Measurements from ENCODE around the gene DIP2C.

DIP2C gene

DNA sequence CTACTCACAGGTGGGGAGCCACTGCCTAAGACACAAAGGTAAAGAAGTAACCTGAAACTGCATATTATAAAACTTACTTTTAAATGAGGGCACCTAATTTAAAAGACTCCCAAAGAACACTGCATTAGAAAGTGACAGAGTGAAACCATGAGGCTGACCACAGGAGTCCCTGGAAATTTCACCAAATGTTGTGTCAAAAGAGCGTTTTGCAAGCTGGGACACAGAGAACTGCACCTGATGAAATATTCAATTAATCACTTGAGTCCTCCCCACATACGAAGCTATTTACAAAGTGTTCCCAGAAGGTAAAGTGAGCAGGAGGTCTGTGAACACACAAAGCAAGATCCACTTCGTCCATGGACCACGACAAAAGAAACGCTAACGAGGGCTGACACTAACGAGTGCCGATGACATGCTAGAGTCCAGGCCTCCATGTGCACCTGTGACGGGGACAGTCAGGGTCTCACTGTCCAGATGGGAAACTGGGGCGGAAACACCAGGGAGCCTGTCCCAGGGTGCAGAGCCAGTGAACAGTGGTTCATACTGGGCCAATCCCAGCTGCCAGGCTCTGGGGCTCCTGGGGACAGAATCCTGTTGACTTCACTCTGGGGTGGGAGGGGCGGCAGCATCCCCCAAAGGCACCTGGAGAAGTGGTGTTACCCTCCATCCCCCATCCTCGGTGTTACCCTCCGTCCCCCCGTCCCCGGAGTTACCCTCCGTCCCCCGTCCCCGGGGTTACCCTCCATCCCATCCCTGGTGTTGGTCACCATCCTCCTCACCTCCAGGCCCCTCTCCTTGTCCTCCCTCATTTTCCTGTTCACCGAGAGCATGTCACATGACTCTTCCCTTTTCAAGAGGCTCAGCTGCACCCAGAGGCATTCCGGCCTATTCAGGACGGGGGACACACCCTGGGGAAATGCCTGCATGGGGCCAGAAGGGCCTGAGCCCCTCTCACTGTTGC is 63.4 kb downstream of the DIP2C start:
- DNase-seq (ENCODE audit: low spot score): no peak

- DNase-seq (ENCODE audit: low spot score): no peak
Observed at GRCh38 chr10:625333-625696, 64.2 kb downstream of the DIP2C start.

GRCh38 chr10:624605-625332 is 64.7 kb downstream of the DIP2C start:
- DNase-seq (ENCODE audit: low spot score): no peak

GRCh38 chr10:624312-624604 is 65.2 kb downstream of the DIP2C start:
- no peak for DNase-seq (ENCODE audit: low spot score)

GRCh38 chr10:623477-624311 is 65.8 kb downstream of the DIP2C start:
- DNase-seq (ENCODE audit: low spot score): no peak

DNA sequence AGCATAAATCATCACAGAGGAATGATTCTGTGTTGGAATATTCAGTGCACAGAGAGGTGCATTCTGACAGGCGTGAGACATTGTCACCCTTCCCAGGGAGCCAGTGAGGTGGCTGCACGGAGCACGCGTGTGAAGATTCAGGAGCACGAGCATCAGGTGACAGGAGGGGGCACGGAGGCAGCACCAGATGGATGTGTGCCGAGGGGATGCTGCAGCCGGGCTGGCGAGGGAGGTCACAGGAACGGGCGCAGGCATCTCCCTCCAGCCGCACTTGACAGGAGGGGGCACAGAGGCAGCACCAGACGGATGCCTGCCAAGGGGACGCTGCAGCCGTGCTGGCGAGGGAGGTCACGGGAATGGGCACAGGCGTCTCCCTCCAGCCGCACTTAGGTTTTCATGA is 66.5 kb downstream of the DIP2C start:
- no peak for DNase-seq (ENCODE audit: low spot score)

GRCh38 chr10:621981-622740 is 67.3 kb downstream of the DIP2C start:
- no peak for DNase-seq (ENCODE audit: low spot score)

DNA sequence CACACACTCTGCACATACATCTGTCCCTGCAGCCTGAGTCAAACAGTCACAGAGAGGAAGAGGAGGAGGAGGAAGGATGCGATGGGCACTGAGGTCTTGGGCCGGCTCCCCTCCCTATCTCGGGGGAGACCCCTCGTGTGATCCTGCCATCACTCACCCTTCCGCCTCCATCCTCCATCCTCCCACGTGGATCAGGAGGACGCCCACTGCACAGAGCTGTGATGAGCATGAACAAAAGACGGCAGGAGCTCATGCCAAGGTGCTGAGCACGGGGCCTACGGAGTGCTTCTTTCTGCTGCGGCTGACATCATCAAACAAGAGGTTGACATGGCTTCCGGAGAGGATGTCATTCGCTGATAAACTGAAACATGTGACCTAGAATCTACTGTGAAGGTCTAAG is 68.0 kb downstream of the DIP2C start:
- DNase-seq (ENCODE audit: low spot score): no peak

- no peak for DNase-seq (ENCODE audit: low spot score)
Observed at GRCh38 chr10:620971-621370, 68.5 kb downstream of the DIP2C start.

DNA sequence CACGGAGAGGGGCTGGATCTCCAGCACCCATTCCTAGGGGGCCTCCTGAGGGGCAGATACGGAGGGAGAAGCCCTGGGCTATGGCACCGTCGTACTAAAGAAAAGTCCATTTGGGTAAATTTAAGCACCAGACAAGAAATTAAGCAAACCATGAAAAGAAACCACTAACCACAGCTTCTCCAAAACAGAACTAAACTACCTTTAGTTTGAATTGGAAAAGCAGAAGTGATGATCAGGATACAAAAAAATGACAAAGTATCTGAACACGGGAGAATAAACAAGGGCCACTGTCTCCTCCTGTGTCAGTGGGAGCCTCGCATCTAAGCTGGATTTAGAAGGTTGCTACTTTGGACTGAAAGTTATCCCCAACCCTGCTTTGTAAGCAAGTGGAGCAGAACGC is 69.1 kb downstream of the DIP2C start:
- no peak for DNase-seq (ENCODE audit: low spot score)

- no peak for DNase-seq (ENCODE audit: low spot score)
Observed at GRCh38 chr10:619710-620109, 69.8 kb downstream of the DIP2C start.

DNA sequence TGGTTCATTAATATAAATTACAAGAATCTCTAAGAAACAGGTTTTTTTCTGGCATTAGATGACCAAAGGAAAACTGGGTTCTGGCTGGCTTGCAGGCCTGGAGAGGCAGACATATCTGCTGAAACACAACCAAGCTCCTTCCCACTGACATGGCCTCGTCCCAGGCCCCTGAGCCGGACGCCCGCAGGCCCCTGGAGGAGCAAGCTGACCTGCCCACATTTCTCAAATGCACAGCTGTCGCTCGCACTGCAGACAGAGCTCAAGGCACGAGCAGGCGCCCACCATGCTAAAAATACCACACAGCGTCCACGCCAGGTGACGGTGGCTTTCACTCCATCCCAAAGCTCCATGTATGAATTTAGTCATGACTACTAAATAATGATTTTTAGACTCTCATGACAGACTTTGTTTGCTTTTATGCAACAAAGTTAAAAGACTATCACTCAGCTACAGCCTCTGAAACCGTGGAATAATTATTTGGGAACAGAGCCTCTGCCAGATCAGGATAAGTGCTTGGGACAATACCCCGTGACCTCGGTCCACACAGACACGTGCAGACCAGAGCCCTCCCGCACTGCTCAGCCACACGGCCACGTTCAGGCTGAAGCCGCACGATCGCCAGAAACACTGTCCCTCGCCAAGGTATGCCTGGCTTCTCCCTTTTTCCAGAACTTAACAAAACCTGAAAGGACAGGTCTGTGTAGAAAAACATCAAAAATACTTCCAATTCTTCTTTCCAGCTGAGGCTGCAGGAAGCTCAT is 71.1 kb downstream of the DIP2C start:
- DNase-seq (ENCODE audit: low spot score): no peak

GRCh38 chr10:617471-617870 is 72.0 kb downstream of the DIP2C start:
- no peak for DNase-seq (ENCODE audit: low spot score)

DNA sequence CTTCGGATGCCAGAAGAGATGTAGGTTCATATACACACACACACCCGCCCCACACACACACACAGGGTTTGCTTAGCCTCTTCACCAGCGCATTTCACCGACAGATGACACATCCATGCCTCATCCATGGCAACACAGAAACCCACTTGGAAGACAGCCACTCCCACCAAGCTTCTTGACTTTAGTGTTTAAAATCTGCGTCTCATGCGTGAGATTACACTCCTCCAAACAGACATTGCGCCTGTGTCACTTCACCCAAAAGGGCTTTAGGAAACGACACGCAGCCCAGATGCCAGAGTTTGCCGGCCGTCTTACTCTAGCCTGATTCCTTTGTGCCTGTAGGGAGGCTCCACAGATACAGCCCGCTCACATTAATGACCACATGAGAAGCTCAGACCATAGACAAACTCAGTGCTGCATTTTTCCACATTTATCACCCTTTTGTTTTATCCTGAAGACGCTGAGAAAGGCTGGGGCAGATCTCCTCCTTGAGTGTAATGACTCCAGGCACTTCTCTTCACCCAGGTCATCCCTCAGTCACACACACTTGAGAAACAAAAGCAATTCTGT is 73.8 kb downstream of the DIP2C start:
- DNase-seq (ENCODE audit: low spot score): no peak

- DNase-seq (ENCODE audit: low spot score): no peak
Observed at GRCh38 chr10:614790-615582, 74.5 kb downstream of the DIP2C start.

DNA sequence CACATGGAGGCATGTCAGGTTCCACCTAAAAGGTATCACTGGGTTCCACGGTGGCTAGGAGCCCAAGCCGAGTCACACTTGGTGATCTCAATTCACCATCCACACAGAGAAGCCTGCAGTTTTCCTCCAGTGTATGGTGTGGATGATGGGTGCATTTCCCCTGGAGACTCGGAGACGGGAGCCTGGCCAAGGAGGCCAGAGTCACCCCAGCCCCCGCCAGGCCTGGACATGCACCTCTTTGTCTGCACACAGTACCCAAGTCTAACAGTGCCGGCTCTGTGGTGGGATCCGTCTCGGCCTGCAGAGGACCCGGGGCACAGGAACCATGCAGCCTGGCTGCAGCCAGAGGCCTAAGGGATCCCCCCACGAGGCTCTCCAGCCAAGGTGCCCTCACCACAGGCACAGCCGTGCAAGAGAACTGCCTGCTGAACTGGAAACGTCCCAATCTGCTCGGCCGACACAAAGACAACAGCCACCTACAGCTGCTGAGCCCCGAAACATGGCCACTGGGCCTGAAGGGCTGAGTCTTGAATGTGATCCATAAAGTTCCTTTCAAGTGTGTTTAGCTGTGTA is 75.2 kb downstream of the DIP2C start:
- no peak for DNase-seq (ENCODE audit: low spot score)

- DNase-seq (ENCODE audit: low spot score): no peak
Observed at GRCh38 chr10:613271-614138, 76.0 kb downstream of the DIP2C start.

DNA sequence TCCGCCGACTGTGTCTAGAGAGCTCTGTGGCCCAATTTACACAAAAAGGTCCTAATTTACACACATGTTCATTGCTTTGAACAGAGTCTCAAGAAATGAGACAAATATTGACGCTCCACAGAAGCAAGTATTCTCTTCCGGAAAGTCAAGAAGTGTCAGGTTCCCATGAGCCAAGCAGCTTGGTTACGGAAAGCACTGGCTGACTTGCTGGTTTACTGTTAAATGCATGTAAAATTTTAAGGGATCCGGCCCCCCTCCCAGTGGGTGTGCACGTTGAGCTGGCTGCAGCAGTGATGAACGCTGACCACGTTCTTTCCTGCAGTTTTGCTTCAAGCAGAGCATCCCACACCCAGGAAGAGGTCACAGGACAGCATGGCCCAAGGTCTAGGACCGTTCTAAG is 76.8 kb downstream of the DIP2C start:
- no peak for DNase-seq (ENCODE audit: low spot score)
